HEK293 (cell line): ENCODE data around the gene ATP8A1.

ENCODE experiments used
- CTCF ChIA-PET: fragments of 350-600 bp; formaldehyde crosslinking; extraction: SDS; loops from one replicate; lab custom pipeline; 2021; ENCODE audit warnings: antibody characterized with exemption; lab: Yijun Ruan, JAX
- POLR2A ChIA-PET: fragments of 300-600 bp; formaldehyde crosslinking; extraction: SDS; loops from one replicate; lab custom pipeline; 2020; ENCODE audit warnings: antibody characterized with exemption, inconsistent platforms; lab: Yijun Ruan, JAX
- H3K27ac ChIP-seq: fragments of 200-500 bp; sonication (Bioruptor generic); 2 replicates; pipeline ENCODE4 v1.5.1; 2014; ENCODE audit warnings: low read depth, low read length, control low read depth, inconsistent platforms; ENCODE audit errors: extremely low read depth
- H3K36me3 ChIP-seq, 2 experiments: fragments of 200-500 bp in 1 of 2; sonication (Bioruptor generic) in 1 of 2; 1 replicate in 1 of 2; 2 replicates in 1 of 2; pipeline ENCODE4 v1.5.1; 2014 to 2017; ENCODE audit warnings: inconsistent platforms in 2 of 2, low read length in 2 of 2; ENCODE audit not compliant: control insufficient read depth in 2 of 2, insufficient read depth in 1 of 2
- H3K4me1 ChIP-seq: fragments of 200-500 bp; sonication (Bioruptor generic); 2 replicates; pipeline ENCODE4 v1.5.1; 2014; ENCODE audit warnings: mild to moderate bottlenecking, low read length, inconsistent platforms; ENCODE audit not compliant: control insufficient read depth, insufficient read depth
- H3K4me3 ChIP-seq: 2 replicates; pipeline ENCODE4 v1.5.1; 2011; ENCODE audit warnings: low read depth, mild to moderate bottlenecking, control low read depth, low read length, moderate library complexity
- H3K9me3 ChIP-seq: fragments of 200-500 bp; sonication (Bioruptor generic); 2 replicates; pipeline ENCODE4 v1.5.1; 2014; ENCODE audit warnings: low read depth, low read length, inconsistent platforms; ENCODE audit not compliant: control insufficient read depth, insufficient read depth
- EGR2 ChIP-seq: fragments of 450-650 bp; formaldehyde crosslinking; IDR thresholded peaks from 2 replicates; pipeline ENCODE4 v1.5.1; 2016; ENCODE audit warnings: low read depth, missing biosample characterization, missing genetic modification characterization
- KLF8 ChIP-seq: fragments of 450-650 bp; formaldehyde crosslinking; IDR thresholded peaks from 2 replicates; pipeline ENCODE4 v1.5.1; 2016; ENCODE audit warnings: missing biosample characterization, missing genetic modification characterization
- MEIS1 ChIP-seq: sonication (generic); formaldehyde crosslinking; IDR thresholded peaks from 2 replicates; pipeline ENCODE4 v1.8.1; 2022; ENCODE audit warnings: missing genetic modification reagents, mild to moderate bottlenecking, borderline replicate concordance
- SCRT1 ChIP-seq: fragments of 450-650 bp; formaldehyde crosslinking; IDR thresholded peaks from 2 replicates; pipeline ENCODE4 v1.5.1; 2016; ENCODE audit warnings: missing biosample characterization, missing genetic modification characterization, borderline replicate concordance
- SP3 ChIP-seq: fragments of 450-650 bp; formaldehyde crosslinking; IDR thresholded peaks from 2 replicates; pipeline ENCODE4 v1.5.1; 2016; ENCODE audit warnings: missing biosample characterization, missing genetic modification characterization
- SP7 ChIP-seq: fragments of 450-650 bp; formaldehyde crosslinking; IDR thresholded peaks from 2 replicates; pipeline ENCODE4 v1.5.1; 2016; ENCODE audit warnings: missing biosample characterization, missing genetic modification characterization
- TCF7L2 ChIP-seq: IDR thresholded peaks from 2 replicates; pipeline ENCODE4 v1.6.1; 2011; ENCODE audit warnings: low read depth, mild to moderate bottlenecking, inconsistent platforms, low read length, moderate library complexity, borderline replicate concordance
- ZBTB21 ChIP-seq: fragments of 450-650 bp; formaldehyde crosslinking; IDR thresholded peaks from 2 replicates; pipeline ENCODE4 v1.5.1; 2017; ENCODE audit warnings: missing biosample characterization, missing genetic modification characterization
- ZBTB7A ChIP-seq: fragments of 450-650 bp; formaldehyde crosslinking; IDR thresholded peaks from 2 replicates; pipeline ENCODE4 v1.5.1; 2016; ENCODE audit warnings: low read depth, missing biosample characterization, missing genetic modification characterization
- ZFHX2 ChIP-seq: fragments of 450-650 bp; formaldehyde crosslinking; conservative IDR thresholded peaks from 2 replicates; pipeline ENCODE4 v1.5.1; 2016; ENCODE audit warnings: missing biosample characterization, missing genetic modification characterization
- ZNF138 ChIP-seq: fragments of 450-650 bp; formaldehyde crosslinking; IDR thresholded peaks from 2 replicates; pipeline ENCODE4 v1.5.1; 2016; ENCODE audit warnings: missing biosample characterization, missing genetic modification characterization, borderline replicate concordance
- ZNF140 ChIP-seq: fragments of 450-650 bp; formaldehyde crosslinking; IDR thresholded peaks from 2 replicates; pipeline ENCODE4 v1.5.1; 2016; ENCODE audit warnings: missing biosample characterization, missing genetic modification characterization
- ZNF18 ChIP-seq: fragments of 450-650 bp; formaldehyde crosslinking; IDR thresholded peaks from 2 replicates; pipeline ENCODE4 v1.5.1; 2016; ENCODE audit warnings: missing biosample characterization, missing genetic modification characterization
- ZNF2 ChIP-seq: fragments of 450-650 bp; formaldehyde crosslinking; IDR thresholded peaks from 2 replicates; pipeline ENCODE4 v1.5.1; 2016; ENCODE audit warnings: missing biosample characterization, missing genetic modification characterization
- ZNF324 ChIP-seq: fragments of 450-650 bp; formaldehyde crosslinking; IDR thresholded peaks from 2 replicates; pipeline ENCODE4 v1.5.1; 2016; ENCODE audit warnings: missing biosample characterization, missing genetic modification characterization
- ZNF341 ChIP-seq: fragments of 450-650 bp; formaldehyde crosslinking; IDR thresholded peaks from 2 replicates; pipeline ENCODE4; 2016; ENCODE audit warnings: low read depth, missing biosample characterization, missing genetic modification characterization
- ZNF366 ChIP-seq: fragments of 450-650 bp; formaldehyde crosslinking; conservative IDR thresholded peaks from 2 replicates; pipeline ENCODE4 v1.5.1; 2016; ENCODE audit warnings: missing biosample characterization, missing genetic modification characterization
- ZNF426 ChIP-seq: fragments of 450-650 bp; formaldehyde crosslinking; IDR thresholded peaks from 2 replicates; pipeline ENCODE4 v1.5.1; 2017; ENCODE audit warnings: missing biosample characterization, missing genetic modification characterization, mild to moderate bottlenecking, inconsistent platforms, moderate library complexity
- ZNF473 ChIP-seq: fragments of 450-650 bp; formaldehyde crosslinking; IDR thresholded peaks from 2 replicates; pipeline ENCODE4 v1.5.1; 2017; ENCODE audit warnings: missing biosample characterization, missing genetic modification characterization
- ZNF544 ChIP-seq: fragments of 450-650 bp; formaldehyde crosslinking; IDR thresholded peaks from 2 replicates; pipeline ENCODE4 v1.5.0; 2017; ENCODE audit warnings: missing biosample characterization, missing genetic modification characterization
- ZNF549 ChIP-seq: fragments of 450-650 bp; IDR thresholded peaks from 2 replicates; pipeline ENCODE4 v1.5.1; 2018; ENCODE audit warnings: missing biosample characterization, missing genetic modification characterization, mild to moderate bottlenecking, inconsistent platforms, moderate library complexity
- ZNF555 ChIP-seq: fragments of 450-650 bp; formaldehyde crosslinking; conservative IDR thresholded peaks from 2 replicates; pipeline ENCODE4 v1.5.1; 2017; ENCODE audit warnings: missing biosample characterization, mild to moderate bottlenecking, missing genetic modification characterization, inconsistent platforms
- ZNF561 ChIP-seq: fragments of 450-650 bp; IDR thresholded peaks from 2 replicates; pipeline ENCODE4 v1.5.1; 2018; ENCODE audit warnings: missing biosample characterization, missing genetic modification characterization, borderline replicate concordance
- ZNF580 ChIP-seq: fragments of 450-650 bp; formaldehyde crosslinking; IDR thresholded peaks from 2 replicates; pipeline ENCODE4 v1.5.1; 2016; ENCODE audit warnings: missing biosample characterization, missing genetic modification characterization
- ZNF600 ChIP-seq: fragments of 450-650 bp; formaldehyde crosslinking; IDR thresholded peaks from 2 replicates; pipeline ENCODE4 v1.5.1; 2016; ENCODE audit warnings: missing biosample characterization, missing genetic modification characterization
- ZNF629 ChIP-seq: fragments of 450-650 bp; formaldehyde crosslinking; IDR thresholded peaks from 2 replicates; pipeline ENCODE4 v1.5.1; 2017; ENCODE audit warnings: missing biosample characterization, missing genetic modification characterization
- ZNF777 ChIP-seq: fragments of 450-650 bp; formaldehyde crosslinking; IDR thresholded peaks from 2 replicates; pipeline ENCODE4 v1.5.1; 2017; ENCODE audit warnings: missing biosample characterization, missing genetic modification characterization, borderline replicate concordance
- ZNF830 ChIP-seq: fragments of 450-650 bp; IDR thresholded peaks from 2 replicates; pipeline ENCODE4 v1.5.0; 2018; ENCODE audit warnings: missing biosample characterization, missing genetic modification characterization, low read depth, mild to moderate bottlenecking, moderate library complexity
- ZSCAN30 ChIP-seq: fragments of 450-650 bp; IDR thresholded peaks from 2 replicates; pipeline ENCODE4 v1.5.1; 2018; ENCODE audit warnings: missing biosample characterization, mild to moderate bottlenecking, missing genetic modification characterization, moderate library complexity
- ZSCAN4 ChIP-seq: fragments of 450-650 bp; formaldehyde crosslinking; IDR thresholded peaks from 2 replicates; pipeline ENCODE4 v1.5.1; 2017; ENCODE audit warnings: missing biosample characterization, missing genetic modification characterization
- ZSCAN5A ChIP-seq: fragments of 450-650 bp; formaldehyde crosslinking; IDR thresholded peaks from 2 replicates; pipeline ENCODE4 v1.5.1; 2016; ENCODE audit warnings: missing biosample characterization, missing genetic modification characterization

The ATP8A1 gene

GRCh38 chr4:42656679-42656943, 294 bp downstream of the ATP8A1 start (continued):
- TF ChIP-seq ZNF18 (tag by site-specific recombination) (no peak), ZBTB21 (no peak), ZBTB7A (tag by site-specific recombination) (no peak), ZSCAN4 (tag by site-specific recombination) (peak; percentile 51), ZNF629 (no peak), SP7 (tag by site-specific recombination) (no peak), ZNF366 (tag by site-specific recombination) (no peak), ZNF600 (tag by site-specific recombination) (0 out of 2 replicates have a peak, but pooled peaks have one; percentile 10), ZNF777 (tag by site-specific recombination) (no peak), KLF8 (tag by site-specific recombination) (no peak), ZNF549 (tag by site-specific recombination) (no peak)
- TF ChIP-seq, all 188 proteins: peak for 8

- no peaks in the 10 kb centered on the region for H3K9me3 ChIP-seq
- ChIA-PET CTCF (interaction anchor here (0.6 to 1.7 kb wide), 3 partner anchors 11 to 212 kb away, joined by 3 read pairs; no protein-coding TSS in a partner anchor), POLR2A (interaction anchor here (0.6 to 1.5 kb wide), 5 partner anchors 10 to 208 kb away, joined by 3 to 5 read pairs (median 3); no protein-coding TSS in a partner anchor)
- H3K27ac ChIP-seq: peak overlapping the region; percentile 74
- peaks cover 11% of the 10 kb centered on the region for H3K4me1 ChIP-seq
- H3K36me3 ChIP-seq: no peaks in the 10 kb centered on the region
- peak overlapping the region; percentile 73 for H3K4me3 ChIP-seq
- TF ChIP-seq ZNF426 (tag by site-specific recombination) (no peak), ZNF580 (tag by site-specific recombination) (no peak), ZFHX2 (tag by site-specific recombination) (no peak), ZNF341 (tag by site-specific recombination) (0 out of 2 replicates have a peak, but pooled peaks have one; percentile 18), ZNF561 (tag by site-specific recombination) (no peak), ZSCAN30 (tag by site-specific recombination) (no peak), ZNF2 (no peak), EGR2 (tag by site-specific recombination) (peak; percentile 57), ZNF555 (no peak), ZBTB21 (no peak), ZNF324 (tag by site-specific recombination) (no peak), SCRT1 (tag by site-specific recombination) (0 out of 2 replicates have a peak, but pooled peaks have one; percentile 10), TCF7L2 (no peak), SP3 (tag by site-specific recombination) (0 out of 2 replicates have a peak, but pooled peaks have one; percentile 12), ZNF473 (tag by site-specific recombination) (no peak), ZNF138 (tag by site-specific recombination) (no peak), MEIS1 (no peak), ZNF140 (tag by site-specific recombination) (no peak), ZSCAN5A (tag by site-specific recombination) (no peak), ZNF830 (no peak), ZNF544 (tag by site-specific recombination) (no peak)
Observed at GRCh38 chr4:42655921-42656678, 805 bp downstream of the ATP8A1 start.
